ENCODE data around the gene CPSF4. TPM values are rescaled to one million over a fixed set of nuclear protein-coding genes. Genes with fewer than 3 reads are reported as not detected.

Gene CPSF4
- total and polyA plus RNA-seq, 12 donors = 12.6 to 21.7 (median 16.1) TPM

GRCh38 chr7:99440195-99440594 lies 1.5 kb downstream of the CPSF4 start:
- Histone ChIP-seq H3K27ac (peak overlapping the region in 1 of 10 donors; percentile 86), H3K27me3 (no peaks in the 10 kb centered on the region), H3K4me1 (peaks cover 2 to 52% (median 24%) of the 10 kb centered on the region in 9 donors), H3K4me3 (peak overlapping the region in 7 of 10 donors; percentile 83 to 99 (median 95)), H3K36me3 (peaks cover 0 to 35% (median 11%) of the 10 kb centered on the region in 9 donors), H3K9me3 (no peaks in the 10 kb centered on the region)
- WGBS, 2 donors = 75 to 88% methylated on average over 9 of the region's 9 CpGs
- no peak for TF ChIP-seq CTCF (IDR thresholded peaks at IDR 0.05)
- intact Hi-C loops (cut with DNase I) = no loop called here
- DNase-seq (no peak), ATAC-seq (no peak)

GRCh38 chr7:99446096-99446495 lies 7.4 kb downstream of the CPSF4 start:
- DNase-seq = no peak
- Histone ChIP-seq H3K4me3 (no peak overlapping the region), H3K27me3 (no peaks in the 10 kb centered on the region), H3K36me3 (peaks cover 0 to 88% (median 45%) of the 10 kb centered on the region in 9 donors), H3K9me3 (no peaks in the 10 kb centered on the region), H3K27ac (no peak overlapping the region), H3K4me1 (peaks cover 0 to 19% (median 3%) of the 10 kb centered on the region in 9 donors)
- ATAC-seq = no peak
- intact Hi-C loops (cut with DNase I) = no loop called here
- WGBS, 2 donors = 85 to 88% methylated on average over 4 of the region's 4 CpGs
- TF ChIP-seq CTCF (IDR thresholded peaks at IDR 0.05) = no peak

- H3K4me1 ChIP-seq = peaks cover 0 to 18% (median 7%) of the 10 kb centered on the region in 9 donors
- H3K9me3 ChIP-seq = no peaks in the 10 kb centered on the region
- ATAC-seq (no peak), DNase-seq (no peak)
- no peaks in the 10 kb centered on the region for H3K27me3 ChIP-seq
- H3K36me3 ChIP-seq = peaks cover 0 to 100% (median 45%) of the 10 kb centered on the region in 9 donors
- no peak overlapping the region for H3K4me3 ChIP-seq
- WGBS, 2 donors = 85 to 89% methylated on average over 10 of the region's 10 CpGs
- TF ChIP-seq CTCF (IDR thresholded peaks at IDR 0.05) = peak in 1 of 9 donors; percentile 28
- H3K27ac ChIP-seq = no peak overlapping the region
- intact Hi-C loops (cut with DNase I) = no loop called here
These were observed 9.2 kb downstream of the CPSF4 start for GRCh38 chr7:99447943-99448342.

- Histone ChIP-seq H3K4me3 (no peak overlapping the region), H3K27ac (no peak overlapping the region), H3K4me1 (peaks cover 0 to 23% (median 8%) of the 10 kb centered on the region in 9 donors), H3K27me3 (no peaks in the 10 kb centered on the region), H3K9me3 (no peaks in the 10 kb centered on the region), H3K36me3 (peaks cover 0 to 100% (median 46%) of the 10 kb centered on the region in 9 donors)
- 90 to 92% methylated on average over 10 of the region's 10 CpGs for WGBS, 2 donors
- DNase-seq = no peak
- no peak for ATAC-seq
- no peak for TF ChIP-seq CTCF (IDR thresholded peaks at IDR 0.05)
- intact Hi-C loops (cut with DNase I) = no loop called here
These were observed 10.1 kb downstream of the CPSF4 start for GRCh38 chr7:99448855-99449254.
